ENCODE results near the gene STAT5A.
"Not testable (repeated sequence)": the region's sequence is repeated elsewhere in the genome, so short reads cannot be mapped to it uniquely, and the experiment has no call there.

The STAT5A gene

DNA sequence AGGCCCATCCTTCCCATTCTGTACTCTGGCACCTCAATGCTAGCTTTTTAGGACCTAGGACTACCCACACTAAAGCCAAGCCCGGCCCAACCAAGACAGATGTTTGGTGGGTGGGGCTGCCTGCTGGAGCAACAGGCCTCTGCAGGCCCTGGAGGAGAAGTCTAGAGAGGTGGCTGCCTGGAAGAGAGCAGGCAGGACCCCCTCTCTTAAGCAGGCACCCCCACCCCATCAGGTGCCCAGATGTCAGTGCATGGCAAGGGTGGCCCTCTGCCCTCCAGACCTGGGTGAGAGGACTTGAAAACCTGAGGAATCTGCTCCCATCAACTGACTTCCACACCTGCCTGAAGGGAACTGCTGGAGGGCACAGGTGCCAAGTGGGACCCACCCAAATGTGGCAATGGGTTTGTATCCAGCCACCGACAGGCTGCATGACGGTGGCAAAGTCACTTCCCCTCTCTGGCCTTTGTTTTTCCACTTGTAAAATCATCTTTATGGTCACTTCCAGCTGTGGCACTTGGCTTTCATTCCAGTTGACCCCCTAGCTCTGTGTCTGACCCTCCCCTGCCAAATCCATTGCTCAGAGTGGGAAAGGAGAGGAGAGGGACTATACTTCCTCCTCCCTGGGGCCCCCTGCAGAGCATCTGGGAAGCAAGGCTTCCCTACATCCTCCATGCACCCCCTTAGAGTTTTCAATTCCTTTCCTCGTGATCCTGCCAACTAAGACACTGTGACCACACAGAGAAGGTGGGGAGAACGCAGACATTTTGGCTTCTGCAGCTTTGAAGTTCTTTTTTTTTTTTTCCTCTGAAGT, 1.7 kb upstream of the STAT5A start:
- DNase-seq, result peak; percentile 43

- DNase-seq, result peak; percentile 68
These were observed 857 bp upstream of the STAT5A start for GRCh38 chr17:42287305-42287976.

GRCh38 chr17:42288803-42289610, 709 bp downstream of the STAT5A start:
- DNase-seq, result peak; percentile 8

- DNase-seq, result no peak
These were observed 1.4 kb downstream of the STAT5A start for GRCh38 chr17:42289611-42290181.

DNA sequence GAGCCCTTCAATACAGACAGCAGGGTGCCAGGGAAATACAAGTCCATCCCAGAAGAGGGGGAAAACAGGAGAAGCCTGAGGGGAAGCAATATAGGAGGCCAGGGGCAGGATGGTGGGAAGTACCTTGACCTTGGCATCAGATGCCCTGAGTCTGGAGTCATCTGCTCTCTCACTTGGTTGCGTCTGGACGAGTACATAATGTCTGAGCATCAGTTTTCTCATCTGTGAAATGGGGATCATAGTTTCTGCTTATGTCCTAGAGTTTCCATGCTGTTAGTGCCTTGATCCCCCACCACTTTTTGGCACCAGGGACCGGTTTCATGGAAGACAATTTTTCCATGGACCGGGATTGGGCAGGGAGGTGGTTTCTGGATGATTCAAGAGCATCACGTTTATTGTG, 2.3 kb downstream of the STAT5A start:
- no peak for DNase-seq

GRCh38 chr17:42291129-42291528, 2.8 kb downstream of the STAT5A start:
- DNase-seq, result no peak

GRCh38 chr17:42294469-42295398, 6.4 kb downstream of the STAT5A start:
- no peak for DNase-seq

GRCh38 chr17:42296012-42296411, 7.7 kb downstream of the STAT5A start:
- no peak for DNase-seq

- DNase-seq, result not testable (repeated sequence)
These were observed 9.5 kb downstream of the STAT5A start for GRCh38 chr17:42297775-42298174.

GRCh38 chr17:42299361-42299760, 11.1 kb downstream of the STAT5A start:
- DNase-seq, result not testable (repeated sequence)

GRCh38 chr17:42299913-42300312, 11.6 kb downstream of the STAT5A start:
- DNase-seq, result not testable (repeated sequence)

- no peak for DNase-seq
These were observed 12.7 kb downstream of the STAT5A start for GRCh38 chr17:42301022-42301421.

DNA sequence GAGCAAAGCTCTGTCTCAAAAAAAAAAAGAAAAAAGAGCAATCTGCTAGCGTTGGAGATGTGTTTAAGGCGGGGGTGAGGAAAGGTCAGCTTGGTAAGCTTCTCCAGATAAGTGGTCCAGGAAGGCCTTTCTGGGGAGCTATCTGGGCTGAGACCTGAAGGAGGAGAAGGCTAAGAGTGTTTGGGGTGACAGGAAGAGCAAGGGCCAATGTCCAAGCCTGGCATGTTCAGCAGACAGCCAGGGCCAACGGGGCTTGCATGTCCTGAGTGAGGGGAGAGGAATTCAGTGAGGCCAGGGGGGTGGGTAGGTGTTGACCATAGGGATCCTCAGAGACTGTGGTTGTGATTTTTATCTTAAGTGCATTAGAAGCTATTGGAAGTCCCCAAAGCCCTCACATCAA, 15.4 kb downstream of the STAT5A start:
- DNase-seq, result no peak

- DNase-seq, result no peak
These were observed 16.1 kb downstream of the STAT5A start for GRCh38 chr17:42304187-42305030.

DNA sequence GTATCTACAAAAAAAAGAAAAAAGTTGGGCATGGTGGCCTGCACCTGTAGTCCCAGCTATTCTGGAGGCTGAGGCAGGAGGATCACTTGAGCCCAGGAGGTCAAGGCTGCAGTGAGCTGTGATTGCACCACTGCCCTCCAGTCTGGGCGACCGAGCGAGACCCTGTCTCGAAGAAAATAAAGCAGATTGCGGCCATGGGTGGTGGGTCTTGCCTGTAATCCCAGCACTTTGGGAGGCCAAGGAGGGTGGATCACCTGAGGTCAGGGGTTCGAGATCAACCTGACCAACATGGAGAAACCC, 16.7 kb downstream of the STAT5A start:
- DNase-seq, result not testable (repeated sequence)

GRCh38 chr17:42305543-42306384, 17.5 kb downstream of the STAT5A start:
- DNase-seq, result no peak

GRCh38 chr17:42306385-42306667, 18.0 kb downstream of the STAT5A start:
- no peak for DNase-seq

DNA sequence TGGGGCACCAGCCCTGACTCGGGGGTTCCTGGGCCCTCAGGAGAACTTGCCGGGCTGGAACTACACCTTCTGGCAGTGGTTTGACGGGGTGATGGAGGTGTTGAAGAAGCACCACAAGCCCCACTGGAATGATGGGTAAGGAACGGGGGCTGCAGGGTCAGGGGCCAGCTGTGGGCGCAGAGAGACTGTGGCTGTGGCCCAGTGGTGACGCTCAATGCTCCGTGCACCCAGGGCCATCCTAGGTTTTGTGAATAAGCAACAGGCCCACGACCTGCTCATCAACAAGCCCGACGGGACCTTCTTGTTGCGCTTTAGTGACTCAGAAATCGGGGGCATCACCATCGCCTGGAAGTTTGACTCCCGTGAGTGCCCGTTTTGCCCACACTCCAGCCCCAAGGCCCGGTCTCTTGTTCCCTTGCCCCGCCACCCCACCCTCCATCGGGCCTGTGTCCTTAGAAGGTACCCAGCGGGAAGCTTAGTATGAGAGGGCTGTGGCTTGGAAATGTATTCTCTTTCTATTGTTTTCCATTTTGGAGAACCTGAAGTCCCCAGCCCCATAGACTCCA, 19.1 kb downstream of the STAT5A start:
- DNase-seq, result no peak

DNA sequence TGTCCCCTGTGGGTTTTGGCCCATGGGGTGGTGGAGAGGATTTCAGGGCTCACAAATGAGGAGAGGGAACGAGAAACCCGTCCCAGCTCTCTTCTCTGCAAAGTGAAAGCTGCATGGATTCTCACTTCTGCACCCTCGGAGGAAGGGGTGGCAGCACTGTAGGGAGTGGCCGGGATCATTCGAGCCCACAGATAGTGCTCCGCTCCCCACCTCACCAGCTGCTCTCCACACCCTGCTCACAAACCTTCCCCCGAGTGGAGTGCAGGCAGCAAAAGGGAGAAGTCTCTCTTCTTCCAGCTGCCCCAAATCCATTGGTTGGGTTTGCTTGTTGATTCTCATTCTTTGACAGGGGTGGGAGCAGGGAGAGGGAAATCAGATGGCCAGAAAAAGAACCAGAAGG, 20.1 kb downstream of the STAT5A start:
- DNase-seq, result no peak

DNA sequence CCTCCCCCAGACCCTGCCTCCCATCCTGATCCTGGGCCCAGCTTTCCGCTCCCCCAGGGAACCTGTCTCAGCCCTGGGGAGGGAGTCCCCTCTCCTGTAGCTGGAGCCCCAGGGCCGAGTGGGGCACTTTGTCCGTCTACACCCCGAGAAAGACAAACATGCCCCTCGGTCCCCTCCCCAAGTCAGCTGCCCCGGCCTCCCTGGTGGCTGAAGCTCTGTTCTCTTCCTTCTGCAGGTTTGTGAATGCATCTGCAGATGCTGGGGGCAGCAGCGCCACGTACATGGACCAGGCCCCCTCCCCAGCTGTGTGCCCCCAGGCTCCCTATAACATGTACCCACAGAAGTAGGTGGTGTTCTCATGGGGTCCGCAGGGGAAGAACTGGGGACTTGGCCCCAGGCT, 20.8 kb downstream of the STAT5A start:
- no peak for DNase-seq
